ENCODE measurements around the gene ELK3. TPM values are rescaled to one million over a fixed set of nuclear protein-coding genes. Genes with fewer than 3 reads are reported as not detected.
A peak's percentile ranks its signal among the peaks of the same experiment; 100 is the strongest.

ELK3 gene
- total and polyA plus RNA-seq, 2 experiments from 2014 or later = 7.3 to 9.6 TPM

DNA sequence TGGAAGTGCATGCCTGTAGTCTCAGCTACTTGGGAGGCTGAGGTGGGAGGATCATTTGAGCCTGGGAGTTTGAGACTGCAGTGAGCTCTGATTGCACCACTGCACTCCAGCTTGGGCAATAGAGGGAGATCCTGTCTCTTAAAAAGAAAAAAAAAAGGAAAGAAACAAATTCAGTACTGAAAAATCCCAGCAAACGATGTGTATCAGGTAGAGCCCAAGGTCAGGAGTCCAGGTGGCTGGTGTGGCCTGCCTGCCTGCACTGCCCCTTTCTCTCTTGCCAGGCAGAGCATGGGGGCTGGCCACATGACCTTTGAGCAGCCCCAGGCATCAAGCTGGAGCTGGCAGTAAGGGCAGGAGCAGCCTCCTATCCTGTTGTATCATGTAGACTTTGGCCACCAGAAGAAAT lies 31.8 kb downstream of the ELK3 start:
- no peak for DNase-seq (ENCODE audit: low read depth in 1 of 2, low spot score in 1 of 2)
- no peak for TF ChIP-seq CTCF (IDR thresholded peaks at IDR 0.05; ENCODE audit: low read depth, low read length)
- H3K36me3 ChIP-seq = no peaks in the 10 kb centered on the region
- no peak overlapping the region for H3K27ac ChIP-seq
- H3K9me3 ChIP-seq (ENCODE audit: low read depth) = no peaks in the 10 kb centered on the region
- no peaks in the 10 kb centered on the region for H3K27me3 ChIP-seq
- H3K4me1 ChIP-seq (ENCODE audit: low read depth) = peaks cover 36% of the 10 kb centered on the region
- no peak overlapping the region for H3K4me3 ChIP-seq

DNA sequence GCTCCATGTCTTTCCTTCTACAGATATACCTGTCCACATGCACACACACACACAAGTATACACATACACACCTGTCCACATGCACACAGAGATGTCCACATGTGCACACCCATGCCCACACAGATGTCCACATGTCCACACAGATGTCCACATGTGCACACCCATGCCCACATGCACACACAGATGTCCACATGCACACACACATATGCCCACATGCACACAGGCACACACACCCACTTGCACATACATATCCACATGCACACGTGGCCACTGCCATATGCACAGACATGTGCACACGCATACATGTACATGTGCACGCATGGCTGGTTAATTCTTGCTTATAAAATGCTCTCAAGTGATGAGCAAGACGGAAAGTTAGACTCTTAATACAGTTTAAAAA lies 32.2 kb downstream of the ELK3 start:
- H3K9me3 ChIP-seq (ENCODE audit: low read depth) = no peaks in the 10 kb centered on the region
- no peak for DNase-seq (ENCODE audit: low read depth in 1 of 2, low spot score in 1 of 2)
- TF ChIP-seq CTCF (IDR thresholded peaks at IDR 0.05; ENCODE audit: low read depth, low read length) = no peak
- no peaks in the 10 kb centered on the region for H3K27me3 ChIP-seq
- H3K27ac ChIP-seq = no peak overlapping the region
- no peak overlapping the region for H3K4me3 ChIP-seq
- peaks cover 32% of the 10 kb centered on the region for H3K4me1 ChIP-seq (ENCODE audit: low read depth)
- H3K36me3 ChIP-seq = no peaks in the 10 kb centered on the region

DNA sequence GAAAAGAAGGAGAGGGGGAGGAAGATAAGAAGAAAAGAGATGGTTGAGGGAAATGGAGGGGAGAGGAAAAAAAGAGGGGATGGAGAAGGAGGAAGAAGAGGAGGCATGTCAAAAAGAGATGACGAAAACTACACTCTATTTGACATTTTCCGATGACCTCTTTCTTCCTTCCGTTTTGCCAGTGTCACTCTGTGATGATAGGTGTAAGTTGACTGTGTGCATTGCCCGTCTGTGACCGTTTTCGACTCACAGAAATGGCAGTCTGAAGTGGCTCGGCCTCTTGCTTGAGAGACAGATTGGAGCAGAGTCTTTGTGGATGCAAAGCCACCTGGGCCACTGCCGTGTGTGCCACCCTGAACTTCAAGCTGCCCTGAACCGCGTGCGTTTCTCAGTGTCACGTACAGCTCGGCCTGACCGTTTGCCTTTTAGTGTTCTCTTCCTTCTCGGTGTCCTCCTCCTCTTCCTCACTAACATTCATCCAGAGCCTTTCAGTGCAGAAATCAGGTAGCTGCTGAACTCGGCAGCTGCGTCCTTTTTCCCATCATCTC lies 32.7 kb downstream of the ELK3 start:
- Histone ChIP-seq H3K9me3 (ENCODE audit: low read depth) (no peaks in the 10 kb centered on the region), H3K27ac (no peak overlapping the region), H3K4me3 (no peak overlapping the region), H3K4me1 (ENCODE audit: low read depth) (peaks cover 29% of the 10 kb centered on the region), H3K27me3 (no peaks in the 10 kb centered on the region), H3K36me3 (no peaks in the 10 kb centered on the region)
- no peak for TF ChIP-seq CTCF (IDR thresholded peaks at IDR 0.05; ENCODE audit: low read depth, low read length)
- DNase-seq (ENCODE audit: low read depth in 1 of 2, low spot score in 1 of 2) = peak in 1 of 2 donors; percentile 33

GRCh38 chr12:96227365-96228106 lies 33.4 kb downstream of the ELK3 start:
- H3K36me3 ChIP-seq = no peaks in the 10 kb centered on the region
- no peak overlapping the region for H3K4me3 ChIP-seq
- H3K27ac ChIP-seq = no peak overlapping the region
- H3K27me3 ChIP-seq = no peaks in the 10 kb centered on the region
- no peak for TF ChIP-seq CTCF (IDR thresholded peaks at IDR 0.05; ENCODE audit: low read depth, low read length)
- H3K9me3 ChIP-seq (ENCODE audit: low read depth) = no peaks in the 10 kb centered on the region
- H3K4me1 ChIP-seq (ENCODE audit: low read depth) = peaks cover 29% of the 10 kb centered on the region
- no peak for DNase-seq (ENCODE audit: low read depth in 1 of 2, low spot score in 1 of 2)

- H3K9me3 ChIP-seq (ENCODE audit: low read depth) = no peaks in the 10 kb centered on the region
- no peaks in the 10 kb centered on the region for H3K27me3 ChIP-seq
- TF ChIP-seq CTCF (IDR thresholded peaks at IDR 0.05; ENCODE audit: low read depth, low read length) = no peak
- no peaks in the 10 kb centered on the region for H3K36me3 ChIP-seq
- peaks cover 28% of the 10 kb centered on the region for H3K4me1 ChIP-seq (ENCODE audit: low read depth)
- DNase-seq (ENCODE audit: low read depth in 1 of 2, low spot score in 1 of 2) = no peak
- no peak overlapping the region for H3K4me3 ChIP-seq
- H3K27ac ChIP-seq = no peak overlapping the region
Measured at GRCh38 chr12:96228566-96229248, 34.5 kb downstream of the ELK3 start.

Data from cardiac muscle cell (in vitro differentiated cells and primary cell).